GM12875 (cell line): ENCODE data around the gene GLRA3.

Experiments
- H3K4me3 ChIP-seq: one replicate; pipeline ENCODE4 v1.5.1; 2011; ENCODE audit warnings: low read depth, low read length, control low read depth
- CTCF ChIP-seq: IDR thresholded peaks from 2 replicates; pipeline ENCODE4 v1.5.1; 2011; ENCODE audit warnings: low read depth, mild to moderate bottlenecking, control low read depth, inconsistent platforms, low read length, moderate library complexity, borderline replicate concordance; ENCODE audit not compliant: insufficient read depth

The GLRA3 gene

GRCh38 chr4:174686826-174687225 lies 142.2 kb downstream of the GLRA3 start:
- TF ChIP-seq CTCF = no peak
- no peak overlapping the region for H3K4me3 ChIP-seq

- H3K4me3 ChIP-seq = no peak overlapping the region
- no peak for TF ChIP-seq CTCF
Observed at GRCh38 chr4:174681723-174682300, 147.2 kb downstream of the GLRA3 start.

- no peak overlapping the region for H3K4me3 ChIP-seq
- TF ChIP-seq CTCF = no peak
Observed at GRCh38 chr4:174674305-174674840, 154.7 kb downstream of the GLRA3 start.

DNA sequence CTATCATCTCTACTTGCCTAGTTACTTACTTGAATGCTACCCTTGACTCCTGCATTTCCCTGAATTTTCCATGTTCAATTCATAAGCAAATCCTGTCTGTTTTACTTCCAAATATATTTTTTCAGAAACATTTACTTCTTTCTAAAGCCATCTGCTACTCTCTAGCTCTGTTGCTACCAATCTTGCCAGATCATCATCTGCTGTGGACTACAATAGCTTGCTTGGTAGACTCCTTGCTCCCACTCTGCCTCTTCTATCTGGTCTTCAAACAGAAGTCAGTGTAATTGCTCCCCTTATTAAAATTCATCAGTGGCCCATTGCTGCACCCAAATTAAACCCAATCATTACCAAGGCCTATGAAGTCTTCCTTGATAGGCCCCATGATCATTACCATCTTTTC lies 155.2 kb downstream of the GLRA3 start:
- H3K4me3 ChIP-seq = no peak overlapping the region
- TF ChIP-seq CTCF = no peak

DNA sequence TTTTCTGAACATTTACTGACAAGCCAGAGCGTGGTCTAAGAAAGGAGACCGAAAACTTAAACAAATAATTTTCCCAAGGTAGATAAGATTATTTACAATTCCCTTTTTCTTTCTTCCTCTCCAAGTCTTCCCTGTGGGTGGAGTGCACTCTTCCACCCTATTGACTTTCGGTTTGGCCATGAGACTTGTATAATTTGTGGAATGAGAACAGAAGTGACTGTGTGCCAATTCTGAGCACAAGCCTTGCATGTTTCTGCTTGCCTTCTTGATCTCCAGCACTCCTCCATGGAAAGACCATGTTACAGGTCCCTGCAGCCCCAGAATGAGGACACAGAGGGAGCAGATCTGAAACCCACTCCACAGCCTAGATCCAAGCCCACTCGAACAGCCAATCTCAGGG lies 156.8 kb downstream of the GLRA3 start:
- H3K4me3 ChIP-seq = no peak overlapping the region
- no peak for TF ChIP-seq CTCF

DNA sequence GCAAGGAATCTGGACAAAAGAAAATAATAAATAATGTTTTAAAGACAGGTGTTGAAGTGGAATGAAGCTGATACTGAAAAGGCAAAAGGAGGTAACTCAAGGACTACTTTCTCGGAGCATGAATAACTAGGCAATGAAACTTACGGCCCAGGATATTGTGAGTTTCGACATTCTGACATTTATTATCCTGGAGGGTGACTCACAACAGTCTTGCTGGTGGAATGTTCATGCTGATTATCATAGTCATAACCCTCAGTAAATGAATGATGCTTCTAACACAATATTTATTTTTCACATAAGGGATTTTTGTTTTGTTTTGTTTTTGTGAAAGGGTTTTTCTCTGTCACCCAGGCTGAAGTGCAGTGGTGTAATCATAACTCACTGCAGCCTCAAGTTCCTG lies 159.8 kb downstream of the GLRA3 start:
- TF ChIP-seq CTCF = no peak
- H3K4me3 ChIP-seq = no peak overlapping the region

DNA sequence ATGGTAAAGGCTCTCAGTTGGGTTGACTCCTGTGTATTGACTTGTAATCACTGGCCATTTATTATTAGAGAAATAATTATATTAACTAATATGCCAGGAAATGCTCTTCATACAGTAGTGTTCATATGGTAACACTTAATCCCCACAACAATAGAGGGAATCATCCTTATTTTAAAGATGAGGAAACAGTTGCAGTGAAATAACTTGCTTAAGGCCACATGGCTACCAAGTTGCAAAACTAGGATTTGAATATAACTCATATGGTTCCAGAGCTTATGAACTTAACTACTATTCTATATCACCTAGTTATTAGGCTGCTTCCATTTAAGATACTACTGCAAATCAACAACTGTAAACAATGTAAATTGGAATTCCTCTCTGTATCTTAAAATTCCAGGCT lies 163.2 kb downstream of the GLRA3 start:
- TF ChIP-seq CTCF = no peak

More for the DNA sequence above, 163.2 kb downstream of the GLRA3 start:
- H3K4me3 ChIP-seq = no peak overlapping the region
